Skeletal muscle tissue (tissue), 4 donors: ENCODE results near the gene HLA-DPB1. TPM values are rescaled to one million over a fixed set of nuclear protein-coding genes. Genes with fewer than 3 reads are reported as not detected.

Source experiments
- H3K27ac ChIP-seq: one replicate; pipeline ENCODE4 v1.7.0; 2013; ENCODE audit warnings: mild to moderate bottlenecking, low read depth, low read length, inconsistent platforms
- H3K27me3 ChIP-seq, 3 donors: one replicate each; pipeline ENCODE4 v1.7.0; 2013; ENCODE audit warnings: low read length in 3 of 3; ENCODE audit not compliant: control insufficient read depth in 3 of 3, insufficient read depth in 3 of 3
- H3K36me3 ChIP-seq, 3 donors: one replicate each; pipeline ENCODE4 v1.7.0; 2013; ENCODE audit warnings: low read length in 3 of 3; ENCODE audit not compliant: control insufficient read depth in 3 of 3, insufficient read depth in 3 of 3
- H3K4me1 ChIP-seq, 3 donors: one replicate each; pipeline ENCODE4 v1.7.0; 2013; ENCODE audit warnings: low read length in 3 of 3, mild to moderate bottlenecking in 3 of 3; ENCODE audit not compliant: control insufficient read depth in 3 of 3, insufficient read depth in 3 of 3
- H3K4me3 ChIP-seq, 3 donors: one replicate each; pipeline ENCODE4 v1.7.0; 2013; ENCODE audit warnings: low read length in 3 of 3
- H3K9ac ChIP-seq, 3 donors: one replicate each; pipeline ENCODE4 v1.7.0; 2013; ENCODE audit warnings: low read length in 3 of 3, mild to moderate bottlenecking in 3 of 3, moderate library complexity in 2 of 3, low read depth in 1 of 3
- H3K9me3 ChIP-seq, 3 donors: one replicate each; pipeline ENCODE4 v1.7.0; 2013; ENCODE audit warnings: low read length in 3 of 3; ENCODE audit not compliant: control insufficient read depth in 3 of 3
- total RNA-seq: library from RNA; depleted of rRNA; stranded (reverse); fragments of >200 nt; gene quantifications from one replicate; pipeline ENCODE4 v1.2.3, GENCODE V29; 2014
- donor health status: Osteomylitis.

Gene HLA-DPB1
- total RNA-seq, 1 donor from 2014 or later, result 9.9 TPM

DNA sequence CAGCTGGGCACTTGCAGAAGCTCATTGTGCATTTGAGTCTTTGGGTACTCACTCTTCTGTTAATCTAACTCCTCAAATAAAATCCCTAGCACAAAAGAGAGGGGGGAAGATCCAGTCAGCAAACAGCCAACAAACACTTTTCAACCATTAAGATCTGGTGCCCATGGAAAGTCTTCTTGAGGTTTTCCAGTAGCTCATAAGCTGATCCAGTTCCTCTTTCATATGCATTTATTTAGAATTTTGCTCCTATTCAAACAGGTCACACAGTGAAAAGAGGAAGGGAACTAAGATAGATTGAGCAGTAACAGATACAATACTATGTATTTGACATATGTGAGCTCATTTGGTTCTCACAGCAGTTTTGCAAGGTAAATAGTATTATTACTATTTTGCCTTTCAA lies 38.6 kb downstream of the HLA-DPB1 start:
- no peaks in the 10 kb centered on the region for H3K9me3 ChIP-seq
- H3K27me3 ChIP-seq, result peaks cover 40 to 50% (median 46%) of the 10 kb centered on the region in 3 donors

DNA sequence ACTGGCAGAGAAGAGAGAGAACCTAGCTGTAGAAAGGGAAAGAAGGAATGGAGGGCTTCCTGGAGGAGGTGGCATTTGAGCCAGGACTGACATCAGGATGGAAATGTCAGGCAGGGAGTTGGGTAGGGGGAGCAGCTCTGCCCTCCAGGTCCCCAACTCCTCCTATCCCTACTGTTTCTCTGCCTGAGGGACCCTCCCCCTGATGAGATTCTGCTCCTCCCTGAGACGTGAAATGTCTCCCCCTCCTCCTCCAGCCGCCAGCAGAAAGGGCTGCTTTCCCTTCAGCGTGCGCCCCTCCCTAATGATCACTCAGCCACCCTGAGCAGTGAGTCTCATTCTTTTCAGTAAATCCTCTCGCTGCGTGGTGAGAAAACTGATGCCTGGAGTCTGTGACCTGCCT lies 40.6 kb downstream of the HLA-DPB1 start:
- no peak overlapping the region for H3K27ac ChIP-seq
- peaks cover 40 to 47% (median 46%) of the 10 kb centered on the region in 3 donors for H3K27me3 ChIP-seq
- H3K9me3 ChIP-seq, result no peaks in the 10 kb centered on the region
- no peaks in the 10 kb centered on the region for H3K4me1 ChIP-seq
- no peak overlapping the region for H3K4me3 ChIP-seq
- H3K36me3 ChIP-seq, result no peaks in the 10 kb centered on the region
- no peak overlapping the region for H3K9ac ChIP-seq

More for the DNA sequence above, 38.6 kb downstream of the HLA-DPB1 start:
- Histone ChIP-seq H3K27ac (no peak overlapping the region), H3K36me3 (no peaks in the 10 kb centered on the region), H3K4me3 (no peak overlapping the region), H3K4me1 (no peaks in the 10 kb centered on the region), H3K9ac (no peak overlapping the region)

DNA sequence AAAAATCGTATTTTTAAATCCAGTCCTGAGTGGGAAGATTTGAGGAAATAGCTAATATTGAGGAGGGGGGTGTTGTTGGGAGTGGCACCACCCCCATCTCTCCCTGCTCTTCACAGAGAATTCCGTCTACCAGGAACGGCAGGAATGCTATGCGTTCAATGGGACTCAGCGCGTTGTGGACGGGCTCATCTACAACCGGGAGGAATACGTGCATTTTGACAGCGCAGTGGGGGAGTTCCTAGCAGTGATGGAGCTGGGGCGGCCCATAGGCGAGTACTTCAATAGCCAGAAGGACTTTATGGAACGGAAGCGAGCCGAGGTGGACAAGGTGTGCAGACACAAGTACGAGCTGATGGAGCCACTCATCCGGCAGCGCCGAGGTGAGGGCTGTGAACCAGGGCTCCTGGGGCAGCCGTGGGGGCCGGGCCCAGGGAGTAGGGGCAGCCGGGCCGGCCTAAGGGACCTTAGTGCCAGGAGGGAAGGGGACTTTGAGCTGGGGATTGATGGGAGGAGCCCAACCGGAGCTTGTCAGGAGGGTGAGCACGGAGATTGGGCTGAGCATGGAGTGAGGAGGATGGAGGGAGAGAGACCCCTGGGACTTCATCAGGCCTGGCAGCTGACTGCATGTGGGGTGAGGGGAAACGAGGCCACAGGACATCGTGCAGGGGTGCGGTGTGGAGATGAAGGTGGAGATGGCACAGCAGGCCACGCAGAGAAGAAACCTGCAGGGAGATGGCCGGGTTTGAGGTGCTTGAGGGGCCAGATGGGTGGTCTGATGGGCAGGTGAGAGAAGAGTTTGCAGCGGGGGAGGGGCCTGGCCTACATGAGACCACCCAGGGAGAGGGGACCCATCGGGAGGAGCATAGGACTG lies 41.3 kb downstream of the HLA-DPB1 start:
- Histone ChIP-seq H3K9ac (no peak overlapping the region), H3K27me3 (peaks cover 40 to 47% (median 44%) of the 10 kb centered on the region in 3 donors), H3K36me3 (no peaks in the 10 kb centered on the region), H3K27ac (no peak overlapping the region), H3K4me3 (no peak overlapping the region), H3K4me1 (no peaks in the 10 kb centered on the region), H3K9me3 (no peaks in the 10 kb centered on the region)

- Histone ChIP-seq H3K9me3 (no peaks in the 10 kb centered on the region), H3K36me3 (no peaks in the 10 kb centered on the region), H3K9ac (no peak overlapping the region), H3K4me1 (no peaks in the 10 kb centered on the region), H3K27ac (no peak overlapping the region), H3K27me3 (peaks cover 40 to 43% (median 41%) of the 10 kb centered on the region in 3 donors), H3K4me3 (no peak overlapping the region)
Measured at GRCh38 chr6:33117811-33118277, 42.1 kb downstream of the HLA-DPB1 start.

- Histone ChIP-seq H3K9ac (no peak overlapping the region), H3K9me3 (peaks cover 0 to 1% (median under 1%) of the 10 kb centered on the region in 3 donors), H3K4me3 (no peak overlapping the region), H3K27ac (no peak overlapping the region), H3K36me3 (no peaks in the 10 kb centered on the region), H3K27me3 (peaks cover 35 to 38% (median 37%) of the 10 kb centered on the region in 3 donors), H3K4me1 (no peaks in the 10 kb centered on the region)
Measured at GRCh38 chr6:33118525-33119123, 42.8 kb downstream of the HLA-DPB1 start.

DNA sequence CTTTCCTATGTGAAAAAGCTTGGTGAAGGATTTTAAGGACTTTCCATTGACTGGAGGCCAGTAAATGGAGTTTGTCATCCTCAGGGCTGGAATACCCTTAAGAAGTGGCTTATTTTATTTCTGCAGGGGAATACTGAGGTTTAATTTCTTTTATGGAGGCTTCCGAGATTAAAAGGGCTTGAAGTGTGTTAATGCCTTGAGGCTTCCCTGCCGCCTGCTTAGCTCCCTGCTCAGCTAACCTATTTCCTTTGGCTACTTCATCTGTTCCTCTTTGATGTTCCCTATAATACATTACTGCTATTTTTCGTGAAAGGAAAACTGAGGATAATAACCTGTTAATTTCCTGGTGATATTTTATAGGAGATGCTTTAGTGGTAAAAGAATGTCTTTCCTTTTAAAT lies 44.2 kb downstream of the HLA-DPB1 start:
- no peaks in the 10 kb centered on the region for H3K36me3 ChIP-seq
- H3K27me3 ChIP-seq, result peaks cover 26 to 32% (median 28%) of the 10 kb centered on the region in 3 donors
- no peaks in the 10 kb centered on the region for H3K4me1 ChIP-seq
- H3K27ac ChIP-seq, result no peak overlapping the region
- H3K9me3 ChIP-seq, result peaks cover 0 to 9% (median 2%) of the 10 kb centered on the region in 3 donors
- no peak overlapping the region for H3K9ac ChIP-seq
- H3K4me3 ChIP-seq, result no peak overlapping the region

DNA sequence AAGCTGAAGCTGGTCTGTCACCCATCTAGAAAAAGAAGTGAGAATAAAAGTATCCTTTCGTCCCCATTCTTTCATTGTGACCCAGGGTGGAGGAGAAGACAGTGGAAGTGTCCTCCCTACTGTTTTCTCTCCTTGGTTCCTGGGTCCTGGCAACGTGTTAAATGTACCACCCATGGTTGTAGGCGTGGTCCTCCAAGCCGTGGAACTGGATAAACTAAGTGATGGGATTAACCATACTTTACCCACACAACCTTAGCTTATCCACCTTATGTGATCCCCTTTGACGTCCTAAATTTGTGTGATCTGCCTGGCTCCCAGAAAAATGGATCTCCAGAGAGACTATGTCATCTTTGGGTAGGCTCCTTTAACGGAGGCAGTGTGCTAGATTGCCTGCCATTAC lies 47.4 kb downstream of the HLA-DPB1 start:
- Histone ChIP-seq H3K9ac (no peak overlapping the region), H3K27me3 (peaks cover 0 to 10% (median 0%) of the 10 kb centered on the region in 3 donors), H3K27ac (no peak overlapping the region), H3K9me3 (peaks cover 0 to 9% (median 2%) of the 10 kb centered on the region in 3 donors), H3K36me3 (no peaks in the 10 kb centered on the region), H3K4me3 (no peak overlapping the region), H3K4me1 (no peaks in the 10 kb centered on the region)

DNA sequence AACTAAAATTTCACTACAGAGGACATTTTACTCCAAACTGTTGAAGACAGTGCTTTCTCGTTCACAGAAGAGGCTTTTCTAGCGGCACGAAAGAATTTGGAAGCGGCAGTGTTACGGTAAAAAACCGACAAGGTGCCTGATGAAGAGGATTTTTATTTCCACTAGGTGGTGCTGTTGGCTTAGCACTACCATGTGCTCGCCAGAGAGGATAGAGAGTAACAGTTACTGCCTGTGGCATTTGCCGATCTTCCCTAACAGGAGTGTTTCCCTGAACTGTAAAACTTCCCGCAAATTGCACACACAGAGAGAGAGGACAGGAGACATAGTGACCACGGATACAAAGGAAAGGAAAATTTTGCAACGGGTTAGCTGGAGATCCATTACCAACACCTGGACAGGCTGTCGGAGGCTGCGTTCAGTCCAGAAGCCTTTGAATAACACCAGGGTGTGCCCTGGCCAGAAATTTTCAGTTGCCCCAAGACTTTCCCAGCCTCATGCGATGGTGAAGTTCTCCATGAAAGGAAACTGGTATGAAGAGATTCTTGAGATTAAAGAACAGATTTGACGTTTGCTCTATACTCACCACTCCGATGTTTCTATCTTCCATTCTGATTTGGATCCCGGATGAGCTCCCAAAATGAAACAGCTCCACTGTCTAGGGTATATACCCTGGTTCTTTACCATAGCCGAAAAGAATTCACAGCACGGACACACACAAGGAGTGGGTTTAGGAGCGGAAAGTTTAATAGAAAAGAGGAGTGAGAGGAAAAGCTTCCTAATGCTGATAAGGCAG lies 48.1 kb downstream of the HLA-DPB1 start:
- Histone ChIP-seq H3K9ac (no peak overlapping the region), H3K27me3 (peaks cover 0 to 13% (median 0%) of the 10 kb centered on the region in 3 donors), H3K27ac (no peak overlapping the region), H3K4me3 (no peak overlapping the region), H3K9me3 (peaks cover 0 to 9% (median 2%) of the 10 kb centered on the region in 3 donors), H3K36me3 (no peaks in the 10 kb centered on the region), H3K4me1 (no peaks in the 10 kb centered on the region)

- Histone ChIP-seq H3K27ac (no peak overlapping the region), H3K27me3 (peaks cover 0 to 13% (median 0%) of the 10 kb centered on the region in 3 donors), H3K4me1 (no peaks in the 10 kb centered on the region), H3K9ac (no peak overlapping the region), H3K9me3 (peaks cover 0 to 9% (median 2%) of the 10 kb centered on the region in 3 donors), H3K4me3 (no peak overlapping the region), H3K36me3 (no peaks in the 10 kb centered on the region)
Measured at GRCh38 chr6:33124525-33124901, 48.7 kb downstream of the HLA-DPB1 start.
